ENCODE results near the gene PFAS. TPM values are rescaled to one million over a fixed set of nuclear protein-coding genes. Genes with fewer than 3 reads are reported as not detected.

PFAS gene
- total and polyA plus RNA-seq, 2 of the 8 experiments (the other 6 are each of a cell fraction or from before 2014, with no cell fraction given) = 88.4 to 248 TPM

GRCh38 chr17:8272421-8272820 is 23.3 kb downstream of the PFAS start:
- ChIA-PET CTCF (ENCODE audit: partially characterized antibody) (interaction anchor here (1.3 to 1.7 kb wide), 2 partner anchors 11 to 12 kb away, joined by 3 to 4 read pairs; no protein-coding TSS in a partner anchor), POLR2A (ENCODE audit: partially characterized antibody) (interaction anchor here (1.2 to 66.3 kb wide), 4 partner anchors 13 to 30 kb away, joined by 4 to 1521 read pairs (median 60); partner anchors contain the start of genes CTC1, PFAS, RANGRF and SLC25A35)
- Histone ChIP-seq H3K27ac (ENCODE audit: low read depth, low read length) (no peak overlapping the region), H2AFZ (ENCODE audit: low read length) (no peak overlapping the region), H3K79me2 (ENCODE audit: control insufficient read depth in 1 of 2, insufficient read depth in 2 of 2, low read length in 2 of 2) (no peaks in the 10 kb centered on the region), H4K5ac (ENCODE audit: insufficient read length, low read depth, low read length) (no peak overlapping the region), H3K36me3 (ENCODE audit: control insufficient read depth in 2 of 4, insufficient read depth in 4 of 4, low read length in 3 of 4) (peaks cover 7 to 30% (median 24%) of the 10 kb centered on the region in 4 experiments), H3K4me1 (replicated peaks in 1 of 4; ENCODE audit: control insufficient read depth in 3 of 4, insufficient read depth in 4 of 4, low read length in 3 of 4) (no peaks in the 10 kb centered on the region; a peak in 1 of 7 replicates), H3K4me2 (ENCODE audit: insufficient read depth in 1 of 2, low read depth in 2 of 2, low read length in 2 of 2) (no peak overlapping the region), H3K9ac (replicated peaks in 1 of 4; ENCODE audit: extremely low read depth in 1 of 4, low read depth in 3 of 4, low read length in 3 of 4) (no peak overlapping the region), H3K23ac (ENCODE audit: insufficient read length) (no peak overlapping the region), H3K14ac (ENCODE audit: insufficient read length) (no peak overlapping the region), H3K18ac (ENCODE audit: extremely low read depth, low read length) (no peak overlapping the region), H2BK5ac (ENCODE audit: low read depth, low read length) (no peak overlapping the region), H4K8ac (ENCODE audit: extremely low read depth, insufficient read depth, low read length) (no peak overlapping the region), H3K79me1 (ENCODE audit: low read depth, low read length) (no peaks in the 10 kb centered on the region), H4K91ac (replicated peaks; ENCODE audit: insufficient read length, low read length) (no peak overlapping the region), H4K20me1 (replicated peaks in 1 of 2; ENCODE audit: control insufficient read depth in 1 of 2, insufficient read depth in 2 of 2, low read length in 2 of 2) (peaks cover 4 to 5% of the 10 kb centered on the region in 2 experiments), H3K4ac (replicated peaks; ENCODE audit: insufficient read length, low read depth, low read length) (no peak overlapping the region), H2BK20ac (ENCODE audit: low read length) (no peak overlapping the region), H2AK5ac (ENCODE audit: low read depth, low read length) (no peak overlapping the region), H3K23me2 (ENCODE audit: low read depth, low read length) (no peaks in the 10 kb centered on the region), H3K56ac (replicated peaks; ENCODE audit: insufficient read length, low read depth, low read length) (no peak overlapping the region), H2BK120ac (replicated peaks; ENCODE audit: low read depth, low read length) (no peak overlapping the region), H2BK15ac (ENCODE audit: low read length) (no peak overlapping the region), H3K9me3 (ENCODE audit: insufficient read depth in 2 of 2, low read depth in 1 of 2, low read length in 1 of 2) (no peaks in the 10 kb centered on the region), H2BK12ac (ENCODE audit: low read depth, low read length) (no peak overlapping the region), H3K4me3 (ENCODE audit: extremely low read depth in 1 of 4, insufficient read depth in 2 of 4, low read depth in 3 of 4, low read length in 4 of 4) (no peak overlapping the region), H3K27me3 (replicated peaks in 1 of 4; ENCODE audit: control insufficient read depth in 3 of 4, extremely low read depth in 1 of 4, insufficient read depth in 3 of 4, low read length in 3 of 4) (no peaks in the 10 kb centered on the region)
- TF ChIP-seq GABPA (IDR thresholded peaks at IDR 0.05; ENCODE audit: borderline replicate concordance, insufficient read depth, low read length) = no peak
- no peak for TF ChIP-seq SIX5 (IDR thresholded peaks at IDR 0.05; ENCODE audit: low read depth, low read length)
- no peak for TF ChIP-seq TEAD4 (IDR thresholded peaks at IDR 0.05; ENCODE audit: low read depth, low read length)
- TF ChIP-seq CBX5 (IDR thresholded peaks at IDR 0.05; ENCODE audit: low read depth, low read length) = no peak
- TF ChIP-seq RBBP5 (IDR thresholded peaks at IDR 0.05; ENCODE audit: borderline replicate concordance, low read depth, low read length) = no peak
- TF ChIP-seq NANOG (IDR thresholded peaks at IDR 0.05; ENCODE audit: insufficient read depth, low read depth, low read length, poor library complexity, severe bottlenecking) = no peak
- TF ChIP-seq BCL11A (IDR thresholded peaks at IDR 0.05; ENCODE audit: low read depth in 2 of 2, low read length in 2 of 2) = no peak
- TF ChIP-seq POU5F1 (IDR thresholded peaks at IDR 0.05; ENCODE audit: low read depth, low read length) = no peak
- no peak for TF ChIP-seq JUN (IDR thresholded peaks at IDR 0.05; ENCODE audit: low read depth, low read length)
- no peak for TF ChIP-seq EZH2 (IDR thresholded peaks at IDR 0.05; ENCODE audit: low read depth, low read length, severe bottlenecking)
- TF ChIP-seq ASH2L (IDR thresholded peaks at IDR 0.05; ENCODE audit: low read length) = no peak
- TF ChIP-seq SAP30 (IDR thresholded peaks at IDR 0.05; ENCODE audit: insufficient read depth, insufficient replicate concordance, low read length) = no peak
- no peak for TF ChIP-seq TBP (IDR thresholded peaks at IDR 0.05; ENCODE audit: low read depth, low read length)
- no peak for TF ChIP-seq KDM4A (IDR thresholded peaks at IDR 0.05; ENCODE audit: low read depth, low read length, severe bottlenecking)
- FAIRE-seq = no peak
- DNase-seq (ENCODE audit: low read depth in 1 of 2, low spot score in 2 of 2) = no peak
- WGBS, 2 experiments (ENCODE audit: extremely low coverage in 1 of 2, insufficient coverage in 1 of 2, insufficient read length in 1 of 2, insufficient replicate concordance in 2 of 2, low coverage in 1 of 2, low lambda C conversion rate in 2 of 2, missing lambda C conversion rate in 1 of 2) = 90% methylated on average over 1 of the region's 1 CpG; no CpG with 5 or more reads in 1 of the 2 experiments
